ELR (cell line): ENCODE data around the gene CBX2.
"Not testable (repeated sequence)": the region's sequence is repeated elsewhere in the genome, so short reads cannot be mapped to it uniquely, and the experiment has no call there.

Experiments
- DNase-seq: peaks from one replicate; pipeline ENCODE4 v3.0.0-alpha.2; 2015; ENCODE audit warnings: low read depth

CBX2 gene

GRCh38 chr17:79769570-79770506, 8.1 kb upstream of the CBX2 start:
- DNase-seq = no peak

- no peak for DNase-seq
Observed at GRCh38 chr17:79771276-79771675, 6.7 kb upstream of the CBX2 start.

GRCh38 chr17:79772726-79773125, 5.2 kb upstream of the CBX2 start:
- not testable (repeated sequence) for DNase-seq

GRCh38 chr17:79774561-79774975, 3.4 kb upstream of the CBX2 start:
- no peak for DNase-seq

- no peak for DNase-seq
Observed at GRCh38 chr17:79775632-79776031, 2.3 kb upstream of the CBX2 start.

- DNase-seq = no peak
Observed at GRCh38 chr17:79776376-79777119, 1.4 kb upstream of the CBX2 start.

- peak; percentile 66 for DNase-seq
Observed at GRCh38 chr17:79777120-79777893, 641 bp upstream of the CBX2 start.

GRCh38 chr17:79778504-79779083, 646 bp downstream of the CBX2 start:
- no peak for DNase-seq

GRCh38 chr17:79779084-79779529, 1.2 kb downstream of the CBX2 start:
- DNase-seq = no peak

GRCh38 chr17:79779661-79780365, 1.9 kb downstream of the CBX2 start:
- DNase-seq = no peak

GRCh38 chr17:79781012-79781650, 3.2 kb downstream of the CBX2 start:
- DNase-seq = no peak

- no peak for DNase-seq
Observed at GRCh38 chr17:79781736-79782575, 4.0 kb downstream of the CBX2 start.

- DNase-seq = no peak
Observed at GRCh38 chr17:79783891-79784290, 5.9 kb downstream of the CBX2 start.

- no peak for DNase-seq
Observed at GRCh38 chr17:79784353-79785016, 6.5 kb downstream of the CBX2 start.

- DNase-seq = no peak
Observed at GRCh38 chr17:79785017-79785899, 7.3 kb downstream of the CBX2 start.

GRCh38 chr17:79785900-79786810, 8.2 kb downstream of the CBX2 start:
- no peak for DNase-seq
